Kidney (tissue), 14 donors: ENCODE measurements around the gene CD58. TPM values are rescaled to one million over a fixed set of nuclear protein-coding genes. Genes with fewer than 3 reads are reported as not detected.

Experiments used
- DNase-seq, 5 donors: peaks; one replicate each; pipeline ENCODE4 v3.0.0-alpha.2; 2013 to 2020
- FAIRE-seq: peaks from 2 replicates; lab custom pipeline; 2012; peaks lifted over from hg19 to GRCh38; lab: Jason Lieb, UNC
- H3K27ac ChIP-seq, 2 donors: one replicate each; pipeline ENCODE4 v1.7.0; 2013; ENCODE audit warnings: low read depth in 2 of 2, low read length in 2 of 2, inconsistent platforms in 1 of 2
- H3K27me3 ChIP-seq: one replicate; pipeline ENCODE4 v1.7.1; 2013; ENCODE audit warnings: low read length, inconsistent platforms; ENCODE audit not compliant: control insufficient read depth, insufficient read depth
- H3K36me3 ChIP-seq, 3 donors: one replicate each; pipeline versions ENCODE4 v1.7.0 to v1.7.1; 2013; ENCODE audit warnings: low read length in 3 of 3, control low read depth in 1 of 3, inconsistent platforms in 1 of 3; ENCODE audit not compliant: insufficient read depth in 3 of 3, control insufficient read depth in 2 of 3
- H3K4me1 ChIP-seq, 3 donors: one replicate each; pipeline versions ENCODE4 v1.7.0 to v1.7.1; 2013; ENCODE audit warnings: low read length in 3 of 3, inconsistent platforms in 1 of 3, low read depth in 1 of 3; ENCODE audit not compliant: control insufficient read depth in 2 of 3, insufficient read depth in 2 of 3
- H3K4me3 ChIP-seq, 3 donors: one replicate each; pipeline versions ENCODE4 v1.7.0 to v1.8.1; 2013; ENCODE audit warnings: low read length in 3 of 3, control low read depth in 1 of 3, inconsistent platforms in 1 of 3
- H3K9ac ChIP-seq, 3 donors: one replicate each; pipeline versions ENCODE4 v1.7.0 to v1.7.1; 2013; ENCODE audit warnings: low read length in 3 of 3, control low read depth in 1 of 3, inconsistent platforms in 1 of 3
- H3K9me3 ChIP-seq, 3 donors: one replicate each; pipeline versions ENCODE4 v1.7.0 to v1.7.1; 2013; ENCODE audit warnings: low read length in 3 of 3, control low read depth in 1 of 3, inconsistent platforms in 1 of 3; ENCODE audit not compliant: control insufficient read depth in 2 of 3, insufficient read depth in 1 of 3
- intact Hi-C: fragments of 100-400 bp; cut with DNase I; formaldehyde crosslinking; loops from one replicate; pipeline ENCODE4 v1.11.1; 2022
- polyA plus RNA-seq: library from polyadenylated mRNA; stranded (reverse); fragments of 350-450 nt; fragmentation: Illumina TruSeq; extraction: RNeasy Lipid Tissue Mini Kit (QIAGEN cat#74804); gene quantifications from one replicate; pipeline ENCODE4 v1.2.3, GENCODE V29; 2014; ENCODE audit warnings: low read depth, low replicate concordance; ENCODE audit not compliant: insufficient read depth
- total RNA-seq: library from RNA; stranded (reverse); fragmentation: NEBNext Ultra II Directional; extraction: Animal tissue kit (Norgen Biotek cat#: 25700); gene quantifications from one replicate; pipeline ENCODE4 v1.2.1, GENCODE V29; 2021
- TF ChIP-seq, protein P1 (sequence below): IDR thresholded peaks from 3 replicates; pipeline ENCODE4 v1.5.1; 2012; ENCODE audit warnings: mild to moderate bottlenecking, moderate library complexity, borderline replicate concordance; ENCODE audit not compliant: insufficient read depth; ENCODE audit errors: extremely low read depth
- donor health status: control.
- donor health status: control.
- donor health status: control.
- donor health status: control.
- donor health status: control.
- donor health status: DM: yes; HTN: yes; CAD: no.
- donor health status: Normal renal cell carcinoma (clear cell type).

Gene CD58
- total and polyA plus RNA-seq, 2 donors from 2014 or later: 27.4 to 36.6 TPM

DNA sequence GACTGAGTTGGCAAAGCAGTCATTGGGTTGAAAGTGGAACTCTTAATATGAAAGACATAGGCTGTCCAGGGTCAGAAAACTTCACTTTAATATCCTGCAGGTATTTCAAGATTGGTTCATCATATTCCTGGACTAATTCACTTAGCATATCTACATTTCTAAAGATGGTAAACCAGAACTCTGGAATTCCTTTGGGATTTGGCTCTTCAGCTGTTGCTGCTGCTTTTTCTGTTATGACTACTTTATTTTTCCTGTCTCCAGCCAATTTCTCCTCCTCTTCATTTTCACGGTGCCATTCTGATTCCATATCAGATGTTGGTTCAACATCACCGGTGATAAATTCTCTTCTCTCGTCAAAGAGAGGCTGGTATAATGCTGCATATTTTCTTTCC lies 37.4 kb downstream of the CD58 start:
- no peak overlapping the region for H3K27ac ChIP-seq
- FAIRE-seq: no peak

DNA sequence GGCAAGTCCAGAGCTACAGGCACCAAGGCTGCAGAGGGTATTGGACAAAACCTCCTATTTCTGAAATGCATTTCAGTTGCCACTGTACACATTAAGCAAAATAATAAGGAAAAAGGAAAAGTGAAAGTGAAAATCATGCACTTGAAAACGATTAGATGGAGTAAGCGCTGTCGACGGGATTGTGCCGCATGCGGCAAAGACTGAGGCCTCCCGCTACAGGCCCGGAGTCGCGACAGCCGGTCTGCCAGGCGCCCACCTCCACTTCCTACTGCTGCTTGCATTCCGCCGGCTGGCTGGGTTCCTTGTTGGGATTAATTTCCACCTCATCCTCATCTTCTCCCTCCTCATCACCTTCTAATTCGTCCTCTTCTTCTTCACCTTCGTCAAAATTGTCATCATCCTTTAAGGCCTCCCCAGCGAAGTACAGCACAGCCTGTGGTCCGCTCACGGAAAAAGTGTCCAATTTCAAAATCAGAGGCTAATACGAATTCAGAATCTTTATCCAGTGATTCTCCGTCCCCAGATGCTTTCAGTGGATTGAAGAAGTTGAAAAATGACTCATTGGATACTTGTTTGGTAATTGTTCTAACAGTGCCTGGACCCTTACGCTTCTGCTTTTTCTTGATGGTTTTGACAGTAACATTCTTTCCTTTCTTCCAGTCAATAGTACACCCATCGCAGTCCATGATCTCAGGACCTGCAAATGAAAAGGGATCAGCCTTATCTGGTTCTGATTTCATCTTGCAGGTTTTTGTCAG lies 38.0 kb downstream of the CD58 start:
- intact Hi-C loops: no loop called here
- Histone ChIP-seq H3K9me3 (no peaks in the 10 kb centered on the region), H3K9ac (no peak overlapping the region), H3K4me1 (no peaks in the 10 kb centered on the region), H3K36me3 (peaks cover 0 to 6% (median 0%) of the 10 kb centered on the region in 3 donors), H3K27ac (no peak overlapping the region), H3K4me3 (no peak overlapping the region), H3K27me3 (no peaks in the 10 kb centered on the region)
- FAIRE-seq: no peak
- DNase-seq: no peak
- TF ChIP-seq, protein P1, sequence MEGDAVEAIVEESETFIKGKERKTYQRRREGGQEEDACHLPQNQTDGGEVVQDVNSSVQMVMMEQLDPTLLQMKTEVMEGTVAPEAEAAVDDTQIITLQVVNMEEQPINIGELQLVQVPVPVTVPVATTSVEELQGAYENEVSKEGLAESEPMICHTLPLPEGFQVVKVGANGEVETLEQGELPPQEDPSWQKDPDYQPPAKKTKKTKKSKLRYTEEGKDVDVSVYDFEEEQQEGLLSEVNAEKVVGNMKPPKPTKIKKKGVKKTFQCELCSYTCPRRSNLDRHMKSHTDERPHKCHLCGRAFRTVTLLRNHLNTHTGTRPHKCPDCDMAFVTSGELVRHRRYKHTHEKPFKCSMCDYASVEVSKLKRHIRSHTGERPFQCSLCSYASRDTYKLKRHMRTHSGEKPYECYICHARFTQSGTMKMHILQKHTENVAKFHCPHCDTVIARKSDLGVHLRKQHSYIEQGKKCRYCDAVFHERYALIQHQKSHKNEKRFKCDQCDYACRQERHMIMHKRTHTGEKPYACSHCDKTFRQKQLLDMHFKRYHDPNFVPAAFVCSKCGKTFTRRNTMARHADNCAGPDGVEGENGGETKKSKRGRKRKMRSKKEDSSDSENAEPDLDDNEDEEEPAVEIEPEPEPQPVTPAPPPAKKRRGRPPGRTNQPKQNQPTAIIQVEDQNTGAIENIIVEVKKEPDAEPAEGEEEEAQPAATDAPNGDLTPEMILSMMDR: no peak

More for the DNA sequence above, 37.4 kb downstream of the CD58 start:
- Histone ChIP-seq H3K9me3 (no peaks in the 10 kb centered on the region), H3K9ac (no peak overlapping the region), H3K4me3 (no peak overlapping the region), H3K4me1 (no peaks in the 10 kb centered on the region), H3K27me3 (no peaks in the 10 kb centered on the region), H3K36me3 (peaks cover 0 to 6% (median 0%) of the 10 kb centered on the region in 3 donors)
- no peak for DNase-seq
- intact Hi-C loops: no loop called here
- TF ChIP-seq, protein P1: no peak

DNA sequence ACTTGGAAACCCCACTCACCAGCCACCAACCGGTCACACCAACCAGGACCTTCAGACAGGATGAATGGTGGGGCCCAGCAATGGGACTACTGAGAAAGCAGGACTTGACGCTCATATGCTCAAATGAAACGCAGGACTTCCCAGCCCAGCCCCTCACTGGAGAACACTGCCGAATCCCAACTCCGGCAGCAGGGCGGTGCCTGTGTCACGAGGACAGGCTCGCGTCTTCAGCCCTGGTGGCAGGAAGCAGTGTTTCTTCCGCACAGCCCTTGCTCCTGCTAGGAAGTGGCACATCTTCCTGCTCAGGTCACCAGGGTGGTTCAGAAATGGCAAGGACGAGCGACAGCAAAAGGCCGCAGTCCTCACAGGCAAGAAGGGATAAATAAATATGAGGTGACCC lies 38.9 kb downstream of the CD58 start:
- Histone ChIP-seq H3K9me3 (no peaks in the 10 kb centered on the region), H3K27ac (no peak overlapping the region), H3K4me1 (no peaks in the 10 kb centered on the region), H3K9ac (no peak overlapping the region), H3K36me3 (peaks cover 0 to 6% (median 0%) of the 10 kb centered on the region in 3 donors), H3K27me3 (no peaks in the 10 kb centered on the region), H3K4me3 (no peak overlapping the region)
- intact Hi-C loops: no loop called here
- TF ChIP-seq, protein P1: no peak
- FAIRE-seq (no peak), DNase-seq (no peak)
